GM23248 (cell line): ENCODE results near the gene HRH3.

Experiments used
- EZH2 ChIP-seq: fragments of 200-600 bp; sonication (generic); IDR thresholded peaks from 2 replicates; pipeline ENCODE4 v1.6.1; 2018; ENCODE audit warnings: antibody characterized with exemption, mild to moderate bottlenecking; ENCODE audit not compliant: insufficient read depth, poor library complexity, severe bottlenecking
- EZH2phosphoT487 ChIP-seq: fragments of 200-600 bp; sonication (generic); IDR thresholded peaks from 2 replicates; pipeline ENCODE4 v1.6.1; 2018; ENCODE audit warnings: antibody characterized with exemption, moderate library complexity, mild to moderate bottlenecking, low read depth; ENCODE audit not compliant: insufficient read depth

- TF ChIP-seq EZH2 (no peak), EZH2phosphoT487 (no peak)
Measured at GRCh38 chr20:62171245-62171644, 48.8 kb downstream of the HRH3 start.
